Activated naive CD4-positive, alpha-beta T cell treated with anti-CD3 and anti-CD28 coated beads for 36 hours (primary cell): Measurements from ENCODE around the gene BEAN1. TPM values are rescaled to one million over a fixed set of nuclear protein-coding genes. Genes with fewer than 3 reads are reported as not detected.
A peak's percentile ranks its signal among the peaks of the same experiment; 100 is the strongest.
"Not testable (repeated sequence)": the region's sequence is repeated elsewhere in the genome, so short reads cannot be mapped to it uniquely, and the experiment has no call there.

ENCODE experiments used
- CTCF ChIA-PET: fragments of 350-600 bp; sonication (Branson Sonifier 250); formaldehyde crosslinking; loops from one replicate; lab custom pipeline; 2021; ENCODE audit warnings: antibody characterized with exemption; lab: Charles Lee
- DNase-seq: peaks from one replicate; pipeline ENCODE4 v3.0.0-alpha.2; 2020
- H3K27ac Mint-ChIP-seq: one replicate; pipeline ENCODE4 v1.8.0; 2021; ENCODE audit warnings: mild to moderate bottlenecking, mixed read lengths
- H3K27me3 Mint-ChIP-seq: one replicate; pipeline ENCODE4 v1.8.0; 2021; ENCODE audit warnings: low read depth, mixed read lengths
- H3K36me3 Mint-ChIP-seq: one replicate; pipeline ENCODE4 v1.8.0; 2021; ENCODE audit warnings: low read depth, mixed read lengths
- H3K4me1 Mint-ChIP-seq: one replicate; pipeline ENCODE4 v1.8.0; 2021; ENCODE audit warnings: low read depth, mixed read lengths
- H3K4me3 Mint-ChIP-seq: one replicate; pipeline ENCODE4 v1.8.0; 2021; ENCODE audit warnings: mild to moderate bottlenecking, moderate library complexity, mixed read lengths
- H3K9me3 Mint-ChIP-seq: one replicate; pipeline ENCODE4 v1.8.0; 2021; ENCODE audit warnings: mixed read lengths
- intact Hi-C: fragments of 100-400 bp; cut with micrococcal nuclease; formaldehyde crosslinking; loops from one replicate; pipeline ENCODE4 v1.15.1; 2023
- total RNA-seq, 2 experiments: library from RNA; stranded (reverse); gene quantifications; one replicate each; pipeline ENCODE4 v1.2.3, GENCODE V29; 2021

BEAN1 gene
- total RNA-seq, 2 experiments from 2014 or later: not detected

DNA sequence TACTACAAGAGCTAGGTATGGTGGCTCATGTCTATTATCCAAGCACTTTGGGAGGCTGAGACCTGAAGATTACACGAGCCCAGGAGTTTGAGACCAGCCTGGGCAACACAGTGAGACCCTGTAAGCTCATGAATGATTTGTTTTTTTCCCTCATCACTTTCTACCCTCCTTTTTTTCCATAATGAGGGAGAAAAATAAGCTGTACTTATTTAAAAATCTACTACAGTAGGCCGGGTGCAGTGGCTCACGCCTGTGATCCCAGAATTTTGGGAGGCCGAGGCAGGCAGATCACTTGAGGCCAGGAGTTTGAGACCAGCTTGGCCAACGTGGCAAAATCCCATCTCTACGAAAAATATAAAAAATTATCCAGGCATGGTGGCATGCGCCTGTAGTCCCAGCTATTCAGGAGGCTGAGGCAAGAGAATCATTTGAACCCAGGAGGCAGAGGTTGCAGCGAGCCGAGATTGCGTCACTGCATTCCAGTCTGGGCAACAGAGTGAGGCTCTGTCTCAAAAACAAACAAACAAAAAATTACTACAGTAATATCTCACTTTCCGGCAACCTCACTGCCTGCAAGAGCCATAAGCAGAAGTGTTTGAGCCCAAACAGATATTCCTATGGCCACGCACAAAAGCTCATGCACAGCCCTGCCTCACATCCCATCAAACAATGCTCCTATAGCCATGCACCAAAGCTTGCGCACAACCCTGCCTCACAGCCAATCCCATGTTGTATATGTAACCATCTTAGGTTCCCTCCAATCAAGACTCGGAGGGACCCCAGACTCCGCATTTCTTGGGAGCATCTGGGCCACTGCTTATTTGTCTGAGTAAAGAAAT lies 85.4 kb downstream of the BEAN1 start:
- Mint-ChIP-seq H3K36me3 (no peaks in the 10 kb centered on the region), H3K27me3 (no peaks in the 10 kb centered on the region), H3K4me1 (peaks cover 23% of the 10 kb centered on the region), H3K9me3 (no peaks in the 10 kb centered on the region), H3K4me3 (no peak overlapping the region), H3K27ac (no peak overlapping the region)
- intact Hi-C loops: loop anchor here (1.0 kb wide), 1 partner anchor 77 kb away; no protein-coding TSS in a partner anchor
- DNase-seq: no peak
- CTCF ChIA-PET: interaction anchor here (0.7 to 1.4 kb wide), 6 partner anchors 27 to 105 kb away, joined by 3 to 7 read pairs (median 4); partner anchors contain the start of gene CMTM1

DNA sequence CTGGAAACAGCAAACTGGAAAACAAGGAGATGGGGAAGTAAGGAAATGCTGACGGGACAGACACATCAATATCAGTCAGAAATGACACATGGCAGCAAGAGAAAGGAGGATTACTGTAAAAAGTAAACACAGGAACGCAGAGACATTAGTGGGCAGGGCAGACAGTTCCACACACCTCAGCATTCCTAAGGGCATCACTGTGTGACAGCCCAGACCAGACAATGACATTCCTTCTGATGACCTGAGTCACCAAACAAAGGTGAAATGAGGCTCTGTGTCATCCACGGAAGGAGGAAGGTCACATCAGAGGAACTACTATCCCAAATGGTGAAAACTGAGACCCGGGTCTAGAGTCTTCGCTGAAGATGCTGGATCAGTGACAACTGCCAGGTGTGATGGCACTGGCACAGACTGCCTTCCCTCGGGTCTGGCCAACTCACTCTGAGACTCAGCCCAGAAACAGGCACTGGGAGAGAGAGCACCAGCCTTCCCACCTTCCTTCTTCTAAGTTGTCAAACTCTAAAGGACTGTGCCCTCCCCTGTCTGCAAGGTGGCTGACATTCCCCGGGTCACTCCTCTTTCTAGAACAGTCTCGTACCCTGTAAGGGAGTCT lies 86.1 kb downstream of the BEAN1 start:
- CTCF ChIA-PET: no interaction called here
- Mint-ChIP-seq H3K36me3 (no peaks in the 10 kb centered on the region), H3K4me1 (peaks cover 29% of the 10 kb centered on the region), H3K9me3 (no peaks in the 10 kb centered on the region), H3K27me3 (no peaks in the 10 kb centered on the region), H3K27ac (no peak overlapping the region), H3K4me3 (no peak overlapping the region)
- no peak for DNase-seq
- intact Hi-C loops: no loop called here

DNA sequence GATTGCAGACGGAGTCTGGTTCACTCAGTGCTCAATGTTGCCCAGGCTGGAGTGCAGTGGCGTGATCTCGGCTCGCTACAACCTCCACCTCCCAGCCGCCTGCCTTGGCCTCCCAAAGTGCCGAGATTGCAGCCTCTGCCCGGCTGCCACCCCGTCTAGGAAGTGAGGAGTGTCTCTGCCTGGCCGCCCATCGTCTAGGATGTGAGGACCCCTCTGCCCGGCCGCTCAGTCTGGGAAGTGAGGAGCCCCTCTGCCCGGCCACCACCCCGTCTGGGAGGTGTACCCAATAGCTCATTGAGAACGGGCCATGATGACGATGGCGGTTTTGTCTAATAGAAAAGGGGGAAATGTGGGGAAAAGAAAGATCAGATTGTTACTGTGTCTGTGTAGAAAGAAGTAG lies 87.3 kb downstream of the BEAN1 start:
- H3K9me3 Mint-ChIP-seq, H3K27me3 Mint-ChIP-seq, CTCF ChIA-PET, intact Hi-C loops, H3K36me3 Mint-ChIP-seq, H3K4me3 Mint-ChIP-seq, DNase-seq, H3K27ac Mint-ChIP-seq: not testable (repeated sequence)
- H3K4me1 Mint-ChIP-seq: peaks cover 34% of the 10 kb centered on the region

DNA sequence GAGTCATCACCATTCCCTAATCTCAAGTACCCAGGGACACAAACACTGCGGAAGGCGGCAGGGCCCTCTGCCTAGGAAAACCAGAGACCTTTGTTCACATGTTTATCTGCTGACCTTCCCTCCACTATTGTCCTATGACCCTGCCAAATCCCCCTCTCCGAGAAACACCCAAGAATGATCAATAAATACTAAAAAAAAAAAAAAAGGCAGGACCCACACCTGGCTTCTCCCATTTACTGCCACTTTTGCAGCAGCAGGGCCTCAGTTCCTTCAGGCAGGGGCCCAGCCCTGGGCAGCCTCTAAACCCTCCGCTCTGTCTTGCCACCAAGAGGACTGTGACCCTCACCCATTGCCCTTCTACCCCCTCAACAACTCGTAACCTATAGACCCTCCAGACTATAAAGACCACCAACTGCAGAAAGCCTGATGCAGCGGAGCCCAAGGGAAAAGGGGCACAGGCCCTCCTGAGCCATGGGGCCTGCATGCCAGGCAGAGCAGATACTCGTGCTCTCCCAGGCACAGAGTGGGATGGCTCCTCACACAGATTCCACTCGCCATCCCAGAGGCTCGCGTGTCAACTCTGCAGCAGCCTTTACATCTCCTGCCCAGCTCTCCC lies 88.0 kb downstream of the BEAN1 start:
- H3K4me3 Mint-ChIP-seq, DNase-seq, H3K9me3 Mint-ChIP-seq, H3K27me3 Mint-ChIP-seq, H3K36me3 Mint-ChIP-seq, intact Hi-C loops: not testable (repeated sequence)
- Mint-ChIP-seq H3K27ac (peak overlapping the region; percentile 41), H3K4me1 (peaks cover 41% of the 10 kb centered on the region)
- CTCF ChIA-PET: interaction anchor here (0.9 to 1.2 kb wide), 3 partner anchors 38 to 108 kb away, joined by 3 to 6 read pairs (median 4); partner anchors contain the start of gene CMTM3

DNA sequence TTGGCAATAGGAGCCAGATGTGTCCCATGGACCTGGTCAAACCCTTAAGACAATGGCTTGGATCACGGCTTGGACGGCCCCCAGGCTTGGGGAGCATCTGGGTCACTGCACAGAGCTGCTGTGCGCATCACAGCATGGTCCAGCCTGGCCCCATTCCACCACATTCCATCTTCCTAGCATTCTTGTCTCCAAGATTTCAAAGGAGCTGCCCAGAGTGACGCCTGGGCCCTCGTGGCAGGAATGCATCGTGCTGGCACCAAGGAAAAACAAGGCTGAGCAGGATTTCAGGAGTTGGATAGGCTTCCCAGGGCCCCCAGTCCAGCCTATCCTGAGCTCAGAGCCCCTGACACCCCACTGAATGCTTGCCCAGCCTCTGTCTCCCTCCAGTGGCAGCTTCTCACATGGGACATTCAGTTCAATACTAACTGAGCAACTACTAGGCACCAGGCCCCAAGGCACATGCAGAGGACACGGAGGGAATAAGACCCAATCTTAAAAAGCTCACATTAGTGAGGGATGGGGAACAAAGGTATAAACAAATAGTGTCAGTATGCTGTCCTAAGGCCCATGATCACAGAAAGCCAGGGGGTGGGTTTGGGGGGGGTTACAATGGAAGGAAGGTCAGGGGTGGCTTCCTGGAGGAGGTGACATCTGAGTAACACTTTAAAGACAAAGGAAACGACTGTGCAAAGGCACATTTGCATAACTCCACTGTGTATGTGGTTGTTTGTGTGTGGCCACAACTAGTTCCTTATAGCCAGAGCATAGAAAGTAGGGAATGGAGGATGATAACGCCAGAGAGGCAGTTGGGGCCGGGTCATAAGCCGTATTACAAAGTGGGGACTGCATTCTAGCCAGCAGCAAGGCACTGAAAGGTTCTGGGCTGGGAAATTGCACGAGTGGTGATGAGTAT lies 88.8 kb downstream of the BEAN1 start:
- peak; percentile 68 for DNase-seq
- H3K27ac Mint-ChIP-seq: peak overlapping the region; percentile 93

DNA sequence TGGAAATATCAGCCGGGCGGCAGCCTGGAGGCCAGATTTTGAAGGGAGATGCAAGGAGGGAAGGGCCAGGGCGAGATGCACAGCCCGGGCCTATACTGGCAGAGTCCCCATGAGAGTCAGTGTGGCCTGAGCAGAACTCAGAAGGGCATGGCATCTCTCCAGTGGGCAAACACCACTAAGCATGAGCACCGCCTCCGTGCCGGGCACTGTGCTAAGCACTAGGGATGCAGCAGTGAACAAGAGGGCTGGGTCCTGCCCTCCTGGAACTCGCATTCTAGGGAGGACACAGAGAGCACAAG lies 89.4 kb downstream of the BEAN1 start:
- Mint-ChIP-seq H3K4me3 (peak overlapping the region; percentile 68), H3K9me3 (no peaks in the 10 kb centered on the region), H3K27ac (peak overlapping the region; percentile 93), H3K36me3 (no peaks in the 10 kb centered on the region), H3K27me3 (no peaks in the 10 kb centered on the region), H3K4me1 (peaks cover 55% of the 10 kb centered on the region)
- intact Hi-C loops: loop anchor here (1.0 to 2.0 kb wide), 2 partner anchors 8 to 34 kb away; no protein-coding TSS in a partner anchor
- CTCF ChIA-PET: interaction anchor here (1.2 kb wide), 1 partner anchor 109 kb away, joined by 6 read pairs; no protein-coding TSS in a partner anchor
- no peak for DNase-seq

More for the DNA sequence above, 88.8 kb downstream of the BEAN1 start:
- peak overlapping the region; percentile 68 for H3K4me3 Mint-ChIP-seq
- CTCF ChIA-PET: interaction anchor here (0.7 to 1.2 kb wide), 4 partner anchors 39 to 110 kb away, joined by 3 to 6 read pairs (median 4); partner anchors contain the start of gene CMTM3
- no peaks in the 10 kb centered on the region for H3K36me3 Mint-ChIP-seq
- no peaks in the 10 kb centered on the region for H3K9me3 Mint-ChIP-seq
- intact Hi-C loops: loop anchor here (1.0 to 2.0 kb wide), 2 partner anchors 8 to 33 kb away; no protein-coding TSS in a partner anchor
- peaks cover 49% of the 10 kb centered on the region for H3K4me1 Mint-ChIP-seq
- no peaks in the 10 kb centered on the region for H3K27me3 Mint-ChIP-seq

DNA sequence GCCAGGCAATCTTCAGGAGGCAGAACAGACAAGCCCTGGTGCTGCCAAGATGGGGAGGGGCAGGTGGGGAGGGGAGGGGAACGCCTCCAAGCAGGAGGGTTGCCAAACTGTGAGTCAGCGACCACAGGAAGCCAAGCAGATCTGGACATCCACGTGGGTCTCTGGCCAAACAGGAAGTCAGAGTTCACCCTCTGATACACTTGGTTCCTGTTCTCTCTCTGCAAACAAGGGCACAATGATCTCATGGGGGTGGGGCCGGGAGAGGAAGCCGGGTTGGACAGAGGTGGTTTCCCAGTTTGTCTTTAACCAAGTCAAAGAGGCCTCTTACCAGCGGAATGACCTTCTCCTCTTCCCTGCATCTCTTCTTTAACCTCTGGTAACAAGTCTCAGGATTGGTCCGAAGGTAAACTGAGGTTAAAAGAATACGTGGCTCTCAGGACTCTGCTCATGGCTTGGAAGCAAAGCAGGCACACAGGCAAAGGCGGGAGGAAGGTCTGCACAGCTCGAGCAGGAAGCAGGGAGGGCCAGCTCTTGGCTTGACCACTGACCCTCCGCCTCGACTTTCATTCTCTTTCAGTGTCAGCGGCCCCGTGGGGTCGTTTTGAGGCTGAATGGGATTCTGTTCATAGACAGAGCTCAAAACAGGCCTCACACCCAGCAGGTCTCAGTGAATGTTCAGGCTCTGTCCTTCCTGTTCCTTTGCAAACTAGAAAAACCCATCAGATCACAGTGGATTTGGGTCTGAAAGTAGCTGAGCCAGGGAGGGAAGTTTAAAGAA lies 89.9 kb downstream of the BEAN1 start:
- peak overlapping the region; percentile 93 for H3K27ac Mint-ChIP-seq

DNA sequence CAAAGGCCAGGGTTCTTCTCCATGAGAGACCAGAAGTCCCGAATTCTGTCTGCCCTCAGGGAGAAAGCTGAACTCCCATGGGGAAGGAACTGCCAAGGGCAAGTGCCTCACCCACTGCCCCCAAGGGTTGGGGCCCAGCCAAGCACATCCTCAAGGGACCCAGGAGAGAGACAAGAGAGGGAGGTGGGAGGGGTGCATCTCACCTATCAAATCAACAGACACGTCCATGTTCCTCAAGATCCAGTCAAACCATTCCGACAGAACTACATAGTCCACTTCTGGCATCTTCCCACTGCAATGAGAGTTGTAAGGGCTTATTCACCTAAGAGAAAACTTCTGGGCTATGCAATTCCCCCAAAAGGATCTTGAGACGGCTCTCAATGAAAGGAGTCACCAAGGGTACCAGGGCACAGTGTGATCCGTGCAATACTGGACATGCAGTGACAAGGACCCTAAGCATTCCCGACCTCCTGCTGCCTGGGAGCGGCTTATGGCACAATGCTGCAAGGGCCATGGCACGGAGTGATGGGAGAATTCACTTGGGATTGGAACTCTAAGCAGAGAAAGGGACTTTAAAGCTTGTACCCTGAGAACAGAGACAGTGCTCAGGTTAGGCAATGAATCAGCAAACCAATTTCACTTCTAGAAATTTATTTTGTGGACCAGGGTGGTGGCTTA lies 90.6 kb downstream of the BEAN1 start:
- Mint-ChIP-seq H3K9me3 (no peaks in the 10 kb centered on the region), H3K36me3 (no peaks in the 10 kb centered on the region), H3K27me3 (no peaks in the 10 kb centered on the region), H3K4me3 (peak overlapping the region; percentile 9), H3K4me1 (peaks cover 67% of the 10 kb centered on the region), H3K27ac (peak overlapping the region; percentile 93)
- CTCF ChIA-PET: interaction anchor here (1.2 kb wide), 2 partner anchors 30 to 112 kb away, joined by 4 to 5 read pairs; no protein-coding TSS in a partner anchor
- intact Hi-C loops: loop anchor here (1.0 to 2.0 kb wide), 6 partner anchors 34 to 356 kb away; no protein-coding TSS in a partner anchor
- no peak for DNase-seq

More for the DNA sequence above, 89.9 kb downstream of the BEAN1 start:
- Mint-ChIP-seq H3K27me3 (no peaks in the 10 kb centered on the region), H3K4me3 (peak overlapping the region; percentile 68), H3K4me1 (peaks cover 60% of the 10 kb centered on the region), H3K9me3 (no peaks in the 10 kb centered on the region), H3K36me3 (no peaks in the 10 kb centered on the region)
- CTCF ChIA-PET: interaction anchor here (1.2 kb wide), 2 partner anchors 31 to 112 kb away, joined by 4 to 5 read pairs; no protein-coding TSS in a partner anchor
- intact Hi-C loops: loop anchor here (1.0 to 2.0 kb wide), 7 partner anchors 7 to 356 kb away; no protein-coding TSS in a partner anchor
- DNase-seq: peak; percentile 96

DNA sequence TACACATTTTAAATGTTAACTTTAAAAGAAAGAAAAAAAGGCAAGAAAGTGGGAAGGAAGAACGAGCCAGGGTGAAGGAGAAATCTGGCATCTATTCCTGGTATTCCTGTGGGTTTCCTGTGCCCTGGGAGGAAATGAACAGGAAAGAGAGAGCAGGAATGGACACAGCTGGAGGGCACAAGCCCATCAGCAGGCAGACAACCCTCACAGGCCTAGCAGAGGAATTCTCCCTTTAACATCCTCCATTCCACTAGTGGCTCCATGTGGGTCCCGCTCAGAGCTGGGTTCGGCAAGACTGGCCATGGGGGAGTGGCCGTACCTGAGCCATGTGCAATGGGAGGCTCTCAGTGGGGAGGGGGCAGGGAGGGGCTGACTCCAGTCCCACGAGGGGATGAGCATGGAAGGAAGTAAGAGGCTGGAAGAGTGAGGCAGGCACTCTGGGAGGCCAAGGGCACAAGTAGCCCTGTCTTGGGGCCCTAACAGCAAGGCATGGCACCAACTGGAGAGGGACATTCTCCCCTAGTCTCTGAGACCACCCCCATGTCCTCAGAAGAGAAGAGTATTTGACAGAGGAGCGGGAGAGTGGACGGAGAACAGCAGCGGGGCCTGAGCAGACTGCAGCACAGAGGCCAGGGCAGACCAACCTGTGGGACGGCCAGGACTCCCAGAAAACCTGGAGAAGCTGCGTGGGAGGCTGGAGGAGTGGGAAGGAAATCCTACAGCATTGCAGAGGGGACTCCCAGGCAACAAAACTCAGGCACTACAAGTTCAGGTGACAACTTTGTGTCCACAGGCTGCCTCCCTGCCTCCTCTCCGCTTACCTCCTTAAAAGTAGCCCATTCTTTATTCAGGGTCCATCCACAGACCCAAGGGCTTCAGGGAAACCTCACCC lies 92.6 kb downstream of the BEAN1 start:
- intact Hi-C loops: no loop called here

More for the DNA sequence above, 92.6 kb downstream of the BEAN1 start:
- DNase-seq: no peak
- CTCF ChIA-PET: interaction anchor here (4.4 kb wide), 1 partner anchor 32 kb away, joined by 23 read pairs; the partner anchor contains the start of gene CKLF
- Mint-ChIP-seq H3K27ac (peak overlapping the region; percentile 73), H3K36me3 (no peaks in the 10 kb centered on the region), H3K9me3 (no peaks in the 10 kb centered on the region), H3K4me3 (no peak overlapping the region), H3K4me1 (peaks cover 87% of the 10 kb centered on the region), H3K27me3 (no peaks in the 10 kb centered on the region)
